ENCODE measurements around the gene BPIFA2.

GRCh38 chr20:33167859-33168258 is at the start of gene BPIFA2:
- TF ChIP-seq CTCF (IDR thresholded peaks at IDR 0.05) (no peak), POLR2A (IDR thresholded peaks at IDR 0.05) (no peak)
